ENCODE measurements around the gene ABTB1. TPM values are rescaled to one million over a fixed set of nuclear protein-coding genes. Genes with fewer than 3 reads are reported as not detected.
"Not testable (repeated sequence)": the region's sequence is repeated elsewhere in the genome, so short reads cannot be mapped to it uniquely, and the experiment has no call there.

Gene ABTB1
- total RNA-seq, 1 experiment from 2014 or later: 6.6 TPM

- peak; percentile 35 for DNase-seq (ENCODE audit: low read depth)
Measured at GRCh38 chr3:127671523-127672428, 976 bp upstream of the ABTB1 start.

- DNase-seq (ENCODE audit: low read depth): peak; percentile 75
Measured at GRCh38 chr3:127673191-127674100, 694 bp downstream of the ABTB1 start.

- DNase-seq (ENCODE audit: low read depth): no peak
Measured at GRCh38 chr3:127674101-127674721, 1.5 kb downstream of the ABTB1 start.

- DNase-seq (ENCODE audit: low read depth): no peak
Measured at GRCh38 chr3:127674790-127675189, 2.0 kb downstream of the ABTB1 start.

- DNase-seq (ENCODE audit: low read depth): no peak
Measured at GRCh38 chr3:127675651-127676391, 3.1 kb downstream of the ABTB1 start.

GRCh38 chr3:127676456-127676855, 3.7 kb downstream of the ABTB1 start:
- DNase-seq (ENCODE audit: low read depth): no peak

- DNase-seq (ENCODE audit: low read depth): no peak
Measured at GRCh38 chr3:127676921-127677351, 4.2 kb downstream of the ABTB1 start.

GRCh38 chr3:127677541-127678314, 5.0 kb downstream of the ABTB1 start:
- no peak for DNase-seq (ENCODE audit: low read depth)

GRCh38 chr3:127678315-127678599, 5.5 kb downstream of the ABTB1 start:
- no peak for DNase-seq (ENCODE audit: low read depth)

- DNase-seq (ENCODE audit: low read depth): no peak
Measured at GRCh38 chr3:127678611-127679533, 6.1 kb downstream of the ABTB1 start.

- DNase-seq (ENCODE audit: low read depth): no peak
Measured at GRCh38 chr3:127679534-127680145, 6.9 kb downstream of the ABTB1 start.

- DNase-seq (ENCODE audit: low read depth): no peak
Measured at GRCh38 chr3:127680146-127680661, 7.5 kb downstream of the ABTB1 start.

GRCh38 chr3:127680798-127681221, 8.1 kb downstream of the ABTB1 start:
- no peak for DNase-seq (ENCODE audit: low read depth)

- DNase-seq (ENCODE audit: low read depth): not testable (repeated sequence)
Measured at GRCh38 chr3:127682175-127682554, 9.4 kb downstream of the ABTB1 start.

- DNase-seq (ENCODE audit: low read depth): no peak
Measured at GRCh38 chr3:127682561-127682960, 9.8 kb downstream of the ABTB1 start.

- DNase-seq (ENCODE audit: low read depth): no peak
Measured at GRCh38 chr3:127684871-127685707, 12.3 kb downstream of the ABTB1 start.

GRCh38 chr3:127685708-127686511, 13.2 kb downstream of the ABTB1 start:
- no peak for DNase-seq (ENCODE audit: low read depth)
